Fibroblast of lung (primary cell): ENCODE data around the gene WIPF3.

Experiments
- CTCF ChIP-seq, 2 donors: IDR thresholded peaks in 1 of 2; conservative IDR thresholded peaks in 1 of 2; 1 replicate in 1 of 2; 2 replicates in 1 of 2; pipeline ENCODE4 v1.5.1; 2011 to 2012; ENCODE audit warnings: low read length in 2 of 2, control low read depth in 1 of 2, inconsistent platforms in 1 of 2, low read depth in 1 of 2, mild to moderate bottlenecking in 1 of 2
- EZH2 ChIP-seq: IDR thresholded peaks from 2 replicates; pipeline ENCODE4 v1.5.1; 2012; ENCODE audit warnings: low read length, control low read depth, mild to moderate bottlenecking; ENCODE audit errors: missing control alignments

DNA sequence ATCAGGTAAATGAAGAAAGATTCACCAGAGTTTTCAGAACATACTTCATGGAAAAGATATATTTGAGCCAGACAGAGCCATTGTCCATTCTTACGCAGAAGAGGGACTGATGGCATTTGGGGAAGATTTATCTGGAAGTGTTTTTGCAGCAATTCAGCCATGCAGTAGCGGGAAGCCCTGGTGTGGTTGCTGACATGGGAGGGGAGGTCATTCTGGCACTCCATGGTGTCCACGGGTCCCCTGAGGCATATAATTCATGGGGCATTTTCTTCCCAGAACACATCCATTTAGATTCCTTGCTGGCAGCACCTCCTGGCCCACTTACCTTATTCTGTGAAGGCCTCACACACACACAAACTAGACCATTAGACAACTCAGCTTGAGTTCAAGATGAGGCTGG lies 55.6 kb downstream of the WIPF3 start:
- TF ChIP-seq CTCF (conservative IDR thresholded peaks at IDR 0.05 in 1 of 2, IDR thresholded peaks at IDR 0.05 in 1 of 2; ENCODE audit: low read depth in 1 of 2, low read length in 2 of 2) (no peak), EZH2 (no peak)
